GM19397 (cell line): Measurements from ENCODE around the gene SUGCT.

ENCODE experiments used
- ATAC-seq: cut with Tn5 transposase; IDR thresholded peaks from one replicate; pipeline ENCODE4 v1.9.1; 2021; ENCODE audit warnings: mild to moderate bottlenecking, moderate library complexity; ENCODE audit not compliant: unreplicated experiment

Gene SUGCT

GRCh38 chr7:40457776-40458480 is 323.1 kb downstream of the SUGCT start:
- ATAC-seq = no peak

GRCh38 chr7:40463446-40463845 is 328.6 kb downstream of the SUGCT start:
- ATAC-seq = no peak

- ATAC-seq = no peak
Measured at GRCh38 chr7:40468891-40469864, 334.4 kb downstream of the SUGCT start.

GRCh38 chr7:40470091-40470592 is 335.3 kb downstream of the SUGCT start:
- ATAC-seq = no peak

- no peak for ATAC-seq
Measured at GRCh38 chr7:40470817-40471216, 336.0 kb downstream of the SUGCT start.

- no peak for ATAC-seq
Measured at GRCh38 chr7:40471891-40472290, 337.1 kb downstream of the SUGCT start.

GRCh38 chr7:40474790-40475680 is 340.2 kb downstream of the SUGCT start:
- peak; percentile 95 for ATAC-seq

- ATAC-seq = peak; percentile 19
Measured at GRCh38 chr7:40475681-40475982, 340.8 kb downstream of the SUGCT start.

- ATAC-seq = no peak
Measured at GRCh38 chr7:40477094-40477493, 342.3 kb downstream of the SUGCT start.

- no peak for ATAC-seq
Measured at GRCh38 chr7:40482845-40483244, 348.0 kb downstream of the SUGCT start.

- no peak for ATAC-seq
Measured at GRCh38 chr7:40483630-40484029, 348.8 kb downstream of the SUGCT start.

- ATAC-seq = no peak
Measured at GRCh38 chr7:40489844-40490602, 355.2 kb downstream of the SUGCT start.

GRCh38 chr7:40490603-40490924 is 355.8 kb downstream of the SUGCT start:
- ATAC-seq = no peak

- ATAC-seq = no peak
Measured at GRCh38 chr7:40492946-40493345, 358.1 kb downstream of the SUGCT start.

GRCh38 chr7:40493609-40494051 is 358.8 kb downstream of the SUGCT start:
- no peak for ATAC-seq

GRCh38 chr7:40498924-40499510 is 364.2 kb downstream of the SUGCT start:
- no peak for ATAC-seq

- no peak for ATAC-seq
Measured at GRCh38 chr7:40499718-40500117, 364.9 kb downstream of the SUGCT start.

- ATAC-seq = no peak
Measured at GRCh38 chr7:40500219-40500618, 365.4 kb downstream of the SUGCT start.

GRCh38 chr7:40502359-40502758 is 367.6 kb downstream of the SUGCT start:
- no peak for ATAC-seq

GRCh38 chr7:40506158-40506557 is 371.4 kb downstream of the SUGCT start:
- ATAC-seq = no peak
